ENCODE results near the gene TRIM10. TPM values are rescaled to one million over a fixed set of nuclear protein-coding genes. Genes with fewer than 3 reads are reported as not detected.

TRIM10 gene, protein sequence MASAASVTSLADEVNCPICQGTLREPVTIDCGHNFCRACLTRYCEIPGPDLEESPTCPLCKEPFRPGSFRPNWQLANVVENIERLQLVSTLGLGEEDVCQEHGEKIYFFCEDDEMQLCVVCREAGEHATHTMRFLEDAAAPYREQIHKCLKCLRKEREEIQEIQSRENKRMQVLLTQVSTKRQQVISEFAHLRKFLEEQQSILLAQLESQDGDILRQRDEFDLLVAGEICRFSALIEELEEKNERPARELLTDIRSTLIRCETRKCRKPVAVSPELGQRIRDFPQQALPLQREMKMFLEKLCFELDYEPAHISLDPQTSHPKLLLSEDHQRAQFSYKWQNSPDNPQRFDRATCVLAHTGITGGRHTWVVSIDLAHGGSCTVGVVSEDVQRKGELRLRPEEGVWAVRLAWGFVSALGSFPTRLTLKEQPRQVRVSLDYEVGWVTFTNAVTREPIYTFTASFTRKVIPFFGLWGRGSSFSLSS
- total RNA-seq, result not detected in 2 replicates

DNA sequence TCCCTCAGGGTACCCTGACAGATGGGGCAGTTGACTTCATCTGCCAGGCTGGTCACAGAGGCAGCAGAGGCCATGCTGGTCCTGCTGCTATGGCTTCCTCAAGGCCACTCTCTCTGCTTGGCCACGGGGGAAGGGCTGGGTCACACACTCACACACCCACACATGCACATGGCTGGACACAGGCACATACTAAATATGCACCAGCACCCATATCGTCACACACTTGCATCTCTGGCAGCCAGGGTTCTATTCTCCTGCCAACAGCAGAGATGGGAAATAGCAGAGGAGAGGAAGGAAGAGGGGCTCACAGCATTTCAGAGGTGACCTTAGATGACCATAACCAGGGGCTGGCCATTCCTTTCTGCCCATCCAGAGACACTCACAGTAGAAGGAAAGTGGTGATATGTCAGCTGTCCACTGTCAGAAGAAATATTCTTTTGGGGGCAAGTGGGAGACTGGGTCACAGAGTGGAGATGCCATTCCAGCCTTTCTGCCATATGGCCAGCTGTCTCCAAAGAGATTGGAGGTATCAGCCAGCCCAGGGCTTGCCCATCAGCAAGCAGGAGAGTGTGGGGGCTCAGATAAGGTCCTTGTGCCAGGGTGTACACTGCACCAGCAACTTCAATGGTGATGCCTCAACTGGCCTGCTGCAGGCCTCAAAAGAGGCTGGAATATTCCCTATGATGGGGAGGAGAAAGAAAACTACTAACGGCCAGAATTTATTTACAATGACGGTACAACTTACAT is at the start of gene TRIM10:
Gene TRIM10, minus strand, starts transcription at position 427 of the 747 bp plus-strand sequence. Its CDS starts 353 bp downstream, at position 74.
- no peak for DNase-seq (ENCODE audit: extremely low read depth, low read depth, low spot score)

DNA sequence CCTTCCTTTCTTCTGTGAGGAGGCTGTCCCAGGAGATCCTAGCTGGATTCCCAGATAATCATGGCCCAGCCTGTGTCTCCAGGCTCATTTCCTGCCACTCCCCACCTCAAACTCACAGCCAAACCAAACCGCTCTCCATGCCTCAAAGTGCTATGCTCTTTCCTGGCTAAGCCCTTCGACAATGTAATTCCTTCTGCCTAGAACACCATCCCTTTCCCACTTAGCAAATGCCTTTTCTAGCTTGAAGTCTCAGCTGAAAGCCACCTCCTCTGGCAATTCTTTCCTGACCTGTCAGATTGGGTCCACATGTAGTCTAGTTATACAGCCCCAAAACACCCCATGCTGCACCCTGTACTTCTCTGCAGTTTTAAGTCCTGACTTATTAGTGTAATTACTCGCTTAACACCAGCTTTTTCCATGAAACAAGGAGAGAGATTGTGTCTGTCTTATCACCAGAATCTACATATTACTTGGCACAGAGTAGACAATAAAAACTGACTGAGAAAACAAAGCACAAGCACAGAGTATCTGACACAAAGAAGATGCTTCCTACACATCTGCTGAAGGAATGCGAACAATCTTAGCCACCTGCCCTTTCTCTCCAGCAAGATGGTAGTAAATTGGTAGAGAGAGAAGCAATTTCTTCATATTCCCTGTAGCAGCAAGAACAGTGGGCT is 46.7 kb upstream of the TRIM10 start:
- no peak for DNase-seq (ENCODE audit: extremely low read depth, low read depth, low spot score)

DNA sequence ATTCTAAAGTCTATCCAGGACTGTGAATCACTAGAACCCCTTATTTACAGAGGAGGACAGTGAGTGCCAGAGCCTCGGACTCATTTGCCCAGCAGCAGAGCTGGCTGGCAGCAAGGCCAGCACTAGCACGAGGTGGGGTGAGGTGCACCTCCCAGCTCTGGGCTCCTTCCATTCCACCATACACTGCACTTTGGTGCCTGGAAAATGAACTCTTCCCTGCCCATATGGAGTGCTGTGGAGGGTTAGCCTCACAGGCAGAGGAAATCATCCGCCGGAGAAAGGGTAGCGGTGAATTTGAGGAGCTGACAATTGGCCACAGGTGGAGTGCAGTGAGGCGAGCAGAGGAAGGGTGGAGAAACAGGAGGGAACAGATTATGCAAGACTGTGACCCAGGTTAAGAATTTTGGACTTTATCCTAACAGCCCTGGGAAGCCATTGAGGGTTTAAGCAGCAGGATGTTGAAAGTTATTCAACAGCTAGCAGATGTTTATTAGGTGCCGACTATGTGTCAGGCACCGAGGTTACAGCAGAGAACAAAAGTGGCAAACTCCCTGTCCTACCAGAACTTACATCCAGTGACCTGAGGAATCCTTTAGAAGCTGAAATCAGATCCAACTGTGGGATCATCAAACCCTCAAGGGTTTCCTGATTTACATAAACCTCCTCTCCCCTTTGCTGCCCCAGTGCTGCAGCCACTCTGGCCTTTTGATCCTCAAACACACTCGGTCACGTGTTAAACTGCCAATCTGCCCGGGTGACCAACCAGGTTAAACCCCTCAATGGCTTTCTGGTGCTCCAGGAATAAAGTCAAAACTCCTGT is 46.0 kb upstream of the TRIM10 start:
- DNase-seq (ENCODE audit: extremely low read depth, low read depth, low spot score), result no peak

DNA sequence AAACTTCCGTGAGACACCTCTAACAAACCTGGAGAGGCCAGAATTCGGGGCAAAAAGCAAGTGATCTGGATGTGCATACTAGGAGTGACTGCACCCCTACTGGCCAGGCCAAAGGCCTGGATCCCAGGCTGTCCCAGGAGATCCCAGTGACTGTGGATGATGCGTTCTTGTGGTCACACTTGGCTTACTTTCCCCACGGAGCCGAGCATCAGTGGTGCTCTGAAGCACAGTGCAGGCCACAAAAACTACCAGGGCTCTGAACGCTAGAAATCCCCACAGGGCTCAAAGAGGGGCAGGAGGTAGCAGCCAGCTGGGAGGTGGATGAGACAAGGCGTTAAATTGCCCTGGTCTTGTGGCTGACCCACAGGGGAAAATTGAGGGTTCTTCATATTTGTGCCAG is 45.1 kb upstream of the TRIM10 start:
- no peak for DNase-seq (ENCODE audit: extremely low read depth, low read depth, low spot score)

DNA sequence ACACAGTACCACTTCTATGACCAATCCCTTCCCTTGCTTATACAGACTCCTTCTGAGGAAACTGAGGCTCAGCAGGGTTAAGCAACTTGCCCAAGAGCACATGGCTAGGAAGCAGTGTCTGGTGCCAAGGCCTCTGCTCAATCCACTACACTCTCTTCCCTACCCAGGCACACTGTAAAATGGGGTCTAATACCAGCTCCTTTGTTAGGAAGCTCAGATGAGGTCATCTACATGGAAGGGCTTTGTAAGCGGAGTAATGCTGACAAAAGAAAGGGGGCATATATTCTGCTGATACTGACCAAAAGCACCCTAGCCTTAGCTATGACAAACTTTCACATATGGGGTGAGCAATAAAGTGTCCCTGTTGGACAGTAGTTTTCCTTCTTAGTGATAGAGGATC is 43.1 kb upstream of the TRIM10 start:
- DNase-seq (ENCODE audit: extremely low read depth, low read depth, low spot score), result no peak

DNA sequence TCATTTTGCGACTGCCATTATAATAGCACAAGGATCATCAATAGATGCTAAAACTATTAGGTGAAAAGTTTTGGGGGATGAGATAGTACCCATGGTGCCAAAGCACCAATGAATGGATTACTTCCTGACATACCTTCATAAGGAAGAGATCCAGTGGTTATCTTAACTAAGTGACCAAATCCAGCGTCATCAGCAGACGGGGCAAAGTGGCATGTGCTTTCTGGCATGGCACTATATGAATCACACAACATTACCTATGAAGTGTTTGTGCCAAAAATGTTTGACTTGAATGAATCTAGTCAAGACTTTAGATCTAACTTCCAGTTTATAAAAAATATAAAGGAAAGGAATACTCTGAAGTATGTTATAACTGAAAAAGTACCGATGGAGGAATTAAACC is 41.4 kb upstream of the TRIM10 start:
- no peak for DNase-seq (ENCODE audit: extremely low read depth, low read depth, low spot score)

DNA sequence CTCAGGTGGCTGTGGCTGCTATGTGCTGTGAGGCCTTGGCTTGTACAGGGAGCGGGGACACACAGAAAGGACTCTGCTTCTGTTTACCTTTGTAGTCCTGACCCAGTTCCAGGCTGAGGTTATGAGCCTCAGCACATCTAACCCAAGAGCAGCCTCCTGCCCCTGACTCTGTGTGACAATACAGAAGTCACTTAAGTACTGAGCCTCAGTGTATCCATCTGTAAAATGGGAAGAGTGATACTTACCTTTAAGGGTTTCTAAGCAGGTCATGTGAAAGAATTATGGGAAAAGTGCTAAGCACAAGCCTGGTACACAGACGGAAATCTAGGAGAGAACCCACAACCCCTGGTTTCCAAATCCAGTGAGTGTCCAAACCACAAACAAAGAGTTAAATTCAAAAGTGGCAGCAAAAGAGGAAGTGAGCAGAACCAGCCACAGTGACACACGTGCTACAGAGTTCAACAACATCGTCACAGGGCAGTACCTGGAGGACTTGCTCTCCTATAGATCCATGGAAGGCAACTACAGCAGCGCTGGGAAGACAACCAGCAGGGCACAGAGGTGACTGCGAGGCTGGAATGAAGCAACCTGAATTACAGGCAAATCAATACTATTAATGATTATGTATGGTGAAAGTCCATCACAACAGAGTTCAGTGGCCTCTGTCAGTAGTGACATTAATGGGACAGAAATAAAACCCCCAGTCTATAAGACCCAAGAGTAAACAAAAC is 39.7 kb upstream of the TRIM10 start:
- DNase-seq (ENCODE audit: extremely low read depth, low read depth, low spot score), result no peak

DNA sequence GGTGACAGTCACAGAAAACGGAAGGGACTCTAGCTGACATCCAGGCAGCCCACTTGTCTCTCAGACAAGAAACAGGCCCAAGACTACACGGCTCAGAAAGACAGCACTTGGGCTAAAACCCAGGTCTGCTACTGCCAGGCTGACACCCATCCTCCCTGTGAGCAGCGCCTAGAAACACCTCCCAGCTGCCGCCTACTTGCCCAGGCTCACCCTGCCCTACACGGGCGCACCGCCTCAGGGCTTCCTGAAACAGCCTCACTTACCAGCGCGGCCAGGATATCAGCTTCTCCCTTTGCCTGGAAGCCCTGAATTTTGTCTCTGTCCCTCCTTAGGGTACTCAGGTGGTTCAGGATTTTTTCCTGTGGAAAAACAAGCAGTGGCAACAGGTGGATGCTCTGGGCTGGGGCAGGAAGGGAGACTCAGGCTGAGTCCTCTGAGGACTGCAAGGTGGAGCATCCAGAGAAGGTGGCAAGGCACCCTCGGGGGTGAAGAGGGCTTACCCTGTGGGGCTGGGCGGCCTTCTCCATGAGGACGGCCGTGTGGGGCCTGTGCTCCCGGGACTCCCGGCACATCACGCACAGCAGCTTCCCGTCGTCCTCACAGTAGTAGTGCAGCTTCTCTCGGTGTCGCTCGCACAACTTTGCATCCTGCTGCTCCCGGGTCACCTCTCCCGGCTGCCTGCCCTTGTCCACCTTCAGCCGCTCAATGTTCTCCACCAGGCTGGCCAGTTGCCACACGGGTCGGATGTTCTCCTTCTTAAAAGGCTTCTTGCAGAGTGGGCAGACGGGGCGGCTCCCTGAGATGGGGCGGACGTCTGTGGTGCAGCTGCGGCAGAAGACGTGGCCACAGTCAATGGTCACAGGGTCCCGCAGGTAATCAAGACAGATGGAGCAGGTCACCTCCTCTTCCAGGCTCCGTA is 37.4 kb upstream of the TRIM10 start:
- DNase-seq (ENCODE audit: extremely low read depth, low read depth, low spot score), result no peak

DNA sequence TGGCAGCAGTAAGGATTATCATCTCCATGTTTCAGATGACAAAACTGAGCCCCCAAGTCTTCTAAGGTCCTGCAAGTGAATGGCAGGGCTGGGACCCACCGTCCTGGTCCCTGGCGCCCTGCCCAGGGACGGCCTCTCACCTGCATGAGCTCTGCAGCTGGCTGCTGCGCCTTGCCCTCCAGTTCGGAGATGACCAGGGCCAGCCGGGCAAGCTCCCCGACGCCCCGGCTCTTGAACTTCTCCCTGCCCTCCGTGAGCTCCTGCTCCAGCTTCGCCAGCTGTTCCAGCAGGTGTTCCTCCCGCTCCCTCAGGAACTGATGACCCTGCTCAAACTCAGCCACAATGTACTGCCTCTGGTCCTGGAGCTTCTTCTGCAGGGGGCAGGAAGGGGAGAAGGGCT is 35.4 kb upstream of the TRIM10 start:
- DNase-seq (ENCODE audit: extremely low read depth, low read depth, low spot score), result no peak

DNA sequence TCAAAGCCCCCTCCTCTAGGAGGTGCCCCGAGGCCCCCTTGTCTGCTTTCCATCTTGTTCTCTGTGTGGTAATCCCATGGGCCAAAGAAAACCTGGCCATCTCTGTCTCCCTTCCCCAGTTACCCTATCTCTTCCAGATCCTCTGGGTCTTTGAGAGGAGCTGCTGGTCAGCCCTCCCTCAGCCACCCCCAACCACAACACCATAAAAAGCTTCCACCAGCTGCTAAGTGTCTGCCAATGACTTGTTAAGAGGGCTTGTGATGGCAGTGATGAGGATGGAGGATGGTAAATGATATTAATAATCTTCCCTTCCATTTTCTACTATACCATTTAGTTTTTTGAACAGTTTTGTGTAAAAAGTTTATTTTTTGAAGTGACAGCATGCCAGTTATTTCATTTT is 34.9 kb upstream of the TRIM10 start:
- no peak for DNase-seq (ENCODE audit: extremely low read depth, low read depth, low spot score)

DNA sequence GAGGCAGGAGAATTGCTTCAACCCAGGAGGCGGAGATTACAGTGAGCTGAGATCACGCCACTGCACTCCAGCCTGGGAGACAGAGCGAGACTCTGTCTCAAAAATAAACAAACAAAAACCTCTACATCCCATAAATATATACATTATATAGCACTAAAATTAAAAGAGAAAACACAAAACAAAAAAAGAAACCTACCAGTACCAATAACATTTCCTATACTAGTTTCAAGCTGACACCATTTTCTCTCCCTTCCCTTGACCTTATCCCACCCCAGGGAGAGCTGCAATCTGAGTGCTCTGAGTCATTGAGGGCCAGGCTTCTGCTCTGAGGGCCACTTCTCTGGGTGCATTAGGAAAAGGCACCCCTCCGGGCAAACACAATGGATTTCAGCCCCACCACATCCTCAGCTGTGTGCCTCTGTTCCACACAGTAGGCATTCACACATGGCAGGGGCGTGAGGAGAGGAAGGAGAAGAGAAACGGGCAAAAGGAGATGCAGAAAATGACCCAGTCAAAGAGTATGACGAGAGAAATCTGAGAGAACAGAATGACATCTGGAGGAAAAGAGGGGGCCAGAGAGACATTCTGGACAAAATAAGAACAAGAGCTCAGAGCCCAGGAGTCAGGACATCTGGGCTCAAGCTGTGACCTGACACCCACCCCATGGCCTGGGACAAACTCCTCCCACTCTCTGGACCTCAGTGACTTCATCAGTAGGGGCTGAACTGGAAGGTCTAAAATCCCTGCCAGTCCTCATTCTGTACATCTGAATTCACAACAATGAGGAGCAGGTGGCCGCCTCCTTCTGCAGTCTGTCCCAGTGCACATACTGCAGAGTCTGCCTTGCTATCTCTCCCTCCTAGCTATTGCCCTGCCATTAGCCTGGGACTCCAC is 34.0 kb upstream of the TRIM10 start:
- DNase-seq (ENCODE audit: extremely low read depth, low read depth, low spot score), result no peak

DNA sequence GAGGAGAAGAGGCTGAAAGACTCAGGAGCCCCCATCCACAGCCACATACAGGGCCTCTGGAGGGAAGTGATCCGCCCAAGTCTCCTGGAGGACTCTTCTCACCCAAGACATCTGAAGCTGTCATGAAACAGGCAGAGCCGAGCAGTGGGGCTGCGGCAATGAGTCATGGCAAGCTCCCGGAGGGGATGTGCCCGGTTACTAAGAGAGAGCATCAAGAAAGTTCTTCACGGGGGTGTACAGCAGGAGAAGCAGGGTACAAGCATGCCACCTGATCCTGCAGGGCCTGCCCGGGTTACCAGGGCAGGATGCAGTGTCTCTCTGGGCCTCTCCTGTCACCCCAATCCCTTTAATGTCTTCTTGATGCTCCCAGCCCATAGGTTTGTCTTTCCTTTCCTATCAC is 31.1 kb upstream of the TRIM10 start:
- DNase-seq (ENCODE audit: extremely low read depth, low read depth, low spot score), result no peak

DNA sequence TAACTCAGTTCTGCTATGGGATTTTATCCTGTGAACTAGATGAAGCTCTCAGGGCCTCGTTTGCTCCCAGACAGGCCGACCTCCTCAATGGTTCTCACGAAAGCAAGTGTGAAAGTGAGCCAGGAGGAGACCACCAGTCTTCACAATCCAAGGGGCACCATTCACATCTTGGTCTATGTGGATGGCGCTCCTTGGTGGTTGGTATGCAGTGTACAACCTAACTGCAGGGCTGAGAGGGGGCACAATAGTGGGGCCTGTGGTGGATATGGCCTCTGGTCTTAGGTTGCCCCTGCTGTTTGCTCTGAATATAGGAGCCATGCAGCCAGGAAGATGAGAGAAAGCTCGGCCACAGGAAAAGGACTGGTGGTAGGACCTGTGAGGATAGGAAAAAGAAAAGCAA is 27.5 kb upstream of the TRIM10 start:
- no peak for DNase-seq (ENCODE audit: extremely low read depth, low read depth, low spot score)

DNA sequence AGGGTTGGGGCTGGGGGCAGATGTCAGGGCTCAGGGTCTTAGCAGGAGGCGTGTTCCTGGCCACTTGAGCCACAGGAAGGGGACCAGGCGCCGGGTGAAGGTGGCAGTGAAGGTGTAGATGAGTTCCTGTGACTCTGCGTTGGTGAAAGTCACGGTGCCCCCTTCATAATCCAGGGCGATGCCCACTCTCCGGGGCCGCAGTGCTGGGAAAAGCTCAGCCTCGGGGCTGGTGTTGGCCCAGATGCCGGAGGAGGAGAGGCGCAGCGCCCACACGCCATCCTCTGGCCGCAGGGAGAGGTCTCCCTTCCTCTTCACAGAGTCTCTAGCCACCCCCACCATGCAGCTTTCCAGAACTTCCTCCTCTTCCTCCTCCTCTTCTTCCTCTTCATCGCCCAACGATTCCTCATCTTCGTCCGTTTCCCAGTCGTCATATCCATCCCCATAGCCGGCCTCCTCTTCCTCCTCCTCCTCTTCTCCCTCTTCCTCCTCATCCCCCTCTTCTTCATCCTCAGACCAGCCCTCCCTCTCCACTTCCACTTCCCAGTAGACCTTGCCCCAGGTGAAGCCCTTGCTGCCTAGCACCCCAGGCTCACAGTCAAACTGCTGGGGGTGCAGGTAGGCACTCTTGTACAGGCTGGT is 25.0 kb upstream of the TRIM10 start:
- DNase-seq (ENCODE audit: extremely low read depth, low read depth, low spot score), result no peak

DNA sequence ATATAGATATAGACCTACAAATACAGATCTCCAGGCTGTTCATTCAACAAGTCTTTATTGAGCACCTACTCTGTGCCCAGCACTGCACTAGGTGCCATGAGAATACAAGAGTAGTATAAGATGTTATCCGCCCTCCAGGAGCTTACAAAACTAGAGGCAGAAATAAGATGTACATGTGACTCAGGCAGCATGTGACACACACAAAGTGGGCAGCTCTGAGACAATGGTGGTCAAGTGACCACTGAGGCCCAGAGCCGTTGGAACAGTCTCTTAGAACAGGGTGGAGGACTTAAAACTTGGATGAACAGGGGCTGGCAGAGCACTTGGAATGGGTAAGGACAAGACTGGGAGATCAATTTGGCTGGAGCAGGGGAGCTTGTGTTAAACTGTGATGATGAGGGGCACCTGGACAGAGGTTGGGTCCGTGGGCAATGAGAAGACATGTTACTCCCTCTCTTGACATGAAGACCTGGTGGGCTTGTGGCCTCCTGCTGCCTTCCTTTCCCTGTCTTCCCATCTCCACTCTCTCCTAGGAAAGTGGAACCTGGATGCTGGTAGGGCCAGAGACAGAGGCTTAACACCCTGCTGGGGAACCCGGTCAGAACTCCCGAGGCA is 23.5 kb upstream of the TRIM10 start:
- no peak for DNase-seq (ENCODE audit: extremely low read depth, low read depth, low spot score)

DNA sequence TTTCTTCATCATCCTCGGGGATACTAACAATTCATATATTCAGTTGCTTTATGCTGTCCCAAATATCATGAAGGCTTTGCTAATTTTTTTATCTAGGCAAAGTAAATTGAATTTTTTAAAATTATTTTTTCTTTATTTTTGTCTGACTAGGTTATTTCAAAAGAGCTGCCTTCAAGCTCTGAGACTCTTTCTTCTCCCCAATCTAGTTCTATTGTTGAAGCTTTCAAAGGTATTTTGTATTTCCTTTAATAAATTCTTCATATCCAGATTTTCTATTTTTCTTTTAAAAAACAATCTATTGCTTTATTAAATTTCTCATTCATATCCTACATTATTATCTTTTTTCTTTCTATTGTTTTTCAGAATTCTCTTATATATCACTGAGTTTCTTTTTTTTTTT is 19.1 kb upstream of the TRIM10 start:
- no peak for DNase-seq (ENCODE audit: extremely low read depth, low read depth, low spot score)

DNA sequence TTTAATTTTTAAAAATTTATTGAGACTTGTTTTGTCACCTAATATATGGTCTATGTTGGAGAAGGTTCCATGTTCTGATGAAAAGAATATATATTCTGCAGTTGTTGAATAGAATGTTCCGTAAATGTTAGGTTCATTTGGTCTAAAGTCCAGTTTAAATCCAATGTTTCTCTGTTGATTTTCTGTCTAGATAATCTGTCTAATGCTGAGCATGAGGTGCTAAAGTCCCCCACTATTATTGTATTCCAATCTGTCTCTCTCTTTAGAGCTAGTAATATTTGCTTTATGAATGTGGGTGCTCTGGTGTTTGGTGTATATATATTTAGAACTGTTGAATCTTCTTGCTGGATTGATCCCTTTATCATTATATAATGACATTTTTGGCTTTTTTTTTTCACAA is 17.8 kb upstream of the TRIM10 start:
- no peak for DNase-seq (ENCODE audit: extremely low read depth, low read depth, low spot score)
